Immature natural killer cell (primary cell): ENCODE measurements around the gene TMIGD1. TPM values are rescaled to one million over a fixed set of nuclear protein-coding genes. Genes with fewer than 3 reads are reported as not detected.

ENCODE experiments used
- DNase-seq, 3 donors: peaks; one replicate each; pipeline ENCODE4 v3.0.0; 2022; ENCODE audit warnings: mixed read lengths in 1 of 3
- H3K27ac Mint-ChIP-seq, 6 donors: one replicate each; pipeline ENCODE4 v1.8.0; 2020; ENCODE audit warnings: mixed read lengths in 6 of 6, mild to moderate bottlenecking in 5 of 6, inconsistent platforms in 4 of 6, moderate library complexity in 3 of 6
- H3K27me3 Mint-ChIP-seq, 3 donors: one replicate each; pipeline ENCODE4 v1.8.0; 2020 to 2021; ENCODE audit warnings: low read depth in 3 of 3, mild to moderate bottlenecking in 3 of 3, mixed read lengths in 3 of 3, moderate library complexity in 3 of 3, inconsistent platforms in 1 of 3
- H3K36me3 Mint-ChIP-seq, 3 donors: one replicate each; pipeline ENCODE4 v1.8.0; 2020; ENCODE audit warnings: mixed read lengths in 3 of 3, inconsistent platforms in 2 of 3, mild to moderate bottlenecking in 2 of 3
- H3K4me1 Mint-ChIP-seq, 2 donors: one replicate each; pipeline ENCODE4 v1.8.0; 2020; ENCODE audit warnings: inconsistent platforms in 2 of 2, mild to moderate bottlenecking in 2 of 2, mixed read lengths in 2 of 2, moderate library complexity in 1 of 2
- H3K4me3 Mint-ChIP-seq, 5 donors: one replicate each; pipeline ENCODE4 v1.8.0; 2020; ENCODE audit warnings: mild to moderate bottlenecking in 5 of 5, mixed read lengths in 5 of 5, inconsistent platforms in 3 of 5, moderate library complexity in 3 of 5
- H3K9me3 Mint-ChIP-seq, 6 donors: one replicate each; pipeline ENCODE4 v1.8.0; 2020; ENCODE audit warnings: mild to moderate bottlenecking in 6 of 6, mixed read lengths in 6 of 6, inconsistent platforms in 4 of 6, moderate library complexity in 3 of 6
- polyA plus RNA-seq, 3 donors: library from polyadenylated mRNA; unstranded; fragments of 300-500 nt; fragmentation: Illumina TruSeq; gene quantifications; one replicate each; pipeline ENCODE4 v1.2.3, GENCODE V29; 2021

Gene TMIGD1
- polyA plus RNA-seq, 3 donors from 2014 or later: not detected

DNA sequence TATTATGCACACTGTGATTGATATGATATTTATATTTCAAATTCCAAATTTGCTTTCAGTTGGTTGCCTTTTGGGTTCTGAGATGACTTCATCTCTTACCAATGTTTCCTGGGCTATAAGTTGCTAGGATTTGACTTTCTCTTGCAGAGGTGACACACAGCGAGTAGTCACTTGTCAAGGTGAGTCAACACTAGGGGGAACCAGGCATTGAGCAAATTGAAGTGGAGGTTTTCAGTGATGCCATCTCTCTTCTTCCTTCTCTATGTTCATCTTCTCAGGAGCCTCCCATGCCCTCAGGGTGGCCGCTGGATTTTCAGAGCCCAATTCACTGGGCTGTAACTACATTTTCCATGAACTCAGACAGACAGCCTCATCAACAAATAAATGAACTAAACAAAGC is 38.9 kb upstream of the TMIGD1 start:
- H3K4me1 Mint-ChIP-seq: peaks cover 27% of the 10 kb centered on the region in 2 donors
- peaks cover 2 to 6% (median 4%) of the 10 kb centered on the region in 3 donors for H3K27me3 Mint-ChIP-seq
- H3K4me3 Mint-ChIP-seq: no peak overlapping the region
- H3K27ac Mint-ChIP-seq: no peak overlapping the region
- H3K36me3 Mint-ChIP-seq: peaks cover 0 to 3% (median 0%) of the 10 kb centered on the region in 3 donors
- no peaks in the 10 kb centered on the region for H3K9me3 Mint-ChIP-seq
- no peak for DNase-seq

- peaks cover 32 to 36% of the 10 kb centered on the region in 2 donors for H3K4me1 Mint-ChIP-seq
- peak overlapping the region in 1 of 6 donors; percentile 40 for H3K27ac Mint-ChIP-seq
- no peak overlapping the region for H3K4me3 Mint-ChIP-seq
- H3K36me3 Mint-ChIP-seq: peaks cover 0 to 3% (median 0%) of the 10 kb centered on the region in 3 donors
- H3K9me3 Mint-ChIP-seq: no peaks in the 10 kb centered on the region
- DNase-seq: no peak
- H3K27me3 Mint-ChIP-seq: peaks cover 2 to 6% (median 4%) of the 10 kb centered on the region in 3 donors
Observed at GRCh38 chr17:30369995-30370394, 36.1 kb upstream of the TMIGD1 start.

DNA sequence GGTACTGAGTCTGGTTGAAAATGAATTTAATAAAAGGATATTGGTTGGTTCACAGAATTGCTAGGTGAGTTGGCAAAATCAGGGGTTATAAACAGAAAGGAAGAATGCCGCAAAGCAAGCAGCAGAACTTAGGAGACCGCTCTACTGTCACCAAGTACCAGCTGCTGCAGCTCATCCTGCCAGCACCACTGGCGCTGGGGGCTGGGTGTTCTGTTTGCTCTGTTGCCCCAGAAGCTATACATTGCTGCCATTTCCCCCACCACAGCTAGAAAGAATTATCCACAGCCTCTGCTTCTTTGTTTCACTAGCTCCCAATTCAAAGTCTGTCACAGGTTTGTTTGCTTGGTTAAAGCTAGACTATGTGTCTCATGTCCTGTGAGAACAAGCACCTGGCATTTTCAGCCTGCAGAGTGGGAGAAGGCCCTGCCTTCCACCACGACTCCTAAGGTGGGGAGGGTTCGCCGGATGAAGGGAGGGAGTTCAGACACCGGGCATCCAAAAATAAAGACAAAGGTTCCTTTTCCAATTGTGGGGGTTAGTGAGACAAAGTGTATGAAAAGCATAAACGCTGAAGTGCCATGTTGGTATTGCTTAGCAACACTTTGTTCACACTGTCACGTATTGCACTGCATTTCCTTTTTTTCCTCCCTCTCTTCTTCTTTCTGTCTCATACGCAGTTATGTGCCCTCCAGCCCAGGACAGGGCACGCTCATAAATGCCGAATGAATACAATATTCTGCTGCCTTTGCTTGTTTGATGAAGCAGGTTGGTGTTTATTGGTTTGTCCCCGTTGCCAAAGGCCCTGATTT is 35.3 kb upstream of the TMIGD1 start:
- H3K36me3 Mint-ChIP-seq: no peaks in the 10 kb centered on the region
- peak overlapping the region; percentile 14 to 68 (median 42) for H3K27ac Mint-ChIP-seq
- H3K27me3 Mint-ChIP-seq: peaks cover 2 to 6% (median 3%) of the 10 kb centered on the region in 3 donors
- peaks cover 37 to 40% of the 10 kb centered on the region in 2 donors for H3K4me1 Mint-ChIP-seq
- H3K4me3 Mint-ChIP-seq: peak overlapping the region in 1 of 5 donors; percentile 22
- H3K9me3 Mint-ChIP-seq: peaks cover 0 to 2% (median 0%) of the 10 kb centered on the region in 6 donors
- no peak for DNase-seq

- peaks cover 53 to 59% of the 10 kb centered on the region in 2 donors for H3K4me1 Mint-ChIP-seq
- peaks cover 7 to 11% (median 10%) of the 10 kb centered on the region in 3 donors for H3K27me3 Mint-ChIP-seq
- peaks cover 0 to 5% (median 1%) of the 10 kb centered on the region in 6 donors for H3K9me3 Mint-ChIP-seq
- peak overlapping the region in 4 of 6 donors; percentile 45 to 87 (median 72) for H3K27ac Mint-ChIP-seq
- no peaks in the 10 kb centered on the region for H3K36me3 Mint-ChIP-seq
- DNase-seq: no peak
- H3K4me3 Mint-ChIP-seq: peak overlapping the region in 2 of 5 donors; percentile 17 to 28
Observed at GRCh38 chr17:30366536-30366935, 32.7 kb upstream of the TMIGD1 start.

DNA sequence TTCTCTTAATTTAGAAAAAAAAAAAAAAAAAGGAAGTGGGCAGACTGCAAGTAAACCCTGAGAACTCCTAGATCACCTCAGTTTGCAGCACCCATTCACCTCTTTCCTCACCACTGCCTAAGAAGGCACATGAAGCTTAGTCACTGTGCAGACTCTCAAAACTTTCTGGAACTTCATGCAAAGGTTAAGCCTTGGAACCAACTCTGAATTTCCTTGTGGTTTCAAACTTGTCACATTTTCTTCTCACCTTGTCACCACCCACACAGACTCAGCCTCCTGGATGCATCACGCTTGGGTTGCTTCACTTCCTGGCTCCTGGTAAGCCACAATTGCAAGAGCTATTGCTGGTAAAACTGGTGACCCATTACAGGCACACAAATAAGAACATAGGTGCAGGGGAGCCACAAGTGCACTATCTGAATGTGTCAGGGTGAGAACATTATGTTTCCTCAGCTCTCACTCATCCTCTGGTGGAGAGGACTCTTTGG is 29.9 kb upstream of the TMIGD1 start:
- DNase-seq: peak; percentile 91 to 94 (median 91)
- peaks cover 0 to 7% (median 4%) of the 10 kb centered on the region in 3 donors for H3K36me3 Mint-ChIP-seq
- peak overlapping the region; percentile 84 to 94 (median 90) for H3K27ac Mint-ChIP-seq
- peaks cover 44 to 50% of the 10 kb centered on the region in 2 donors for H3K4me1 Mint-ChIP-seq
- peaks cover 0 to 10% (median 4%) of the 10 kb centered on the region in 6 donors for H3K9me3 Mint-ChIP-seq
- peaks cover 6 to 11% (median 9%) of the 10 kb centered on the region in 3 donors for H3K27me3 Mint-ChIP-seq
- H3K4me3 Mint-ChIP-seq: peak overlapping the region; percentile 65 to 85 (median 74)

GRCh38 chr17:30361766-30362279 is 28.0 kb upstream of the TMIGD1 start:
- Mint-ChIP-seq H3K36me3 (peaks cover 0 to 7% (median 4%) of the 10 kb centered on the region in 3 donors), H3K9me3 (peaks cover 0 to 10% (median 4%) of the 10 kb centered on the region in 6 donors), H3K27ac (no peak overlapping the region), H3K4me3 (peak overlapping the region in 1 of 5 donors; percentile 29), H3K4me1 (peaks cover 39 to 42% of the 10 kb centered on the region in 2 donors), H3K27me3 (peaks cover 6 to 11% (median 9%) of the 10 kb centered on the region in 3 donors)
- DNase-seq: no peak

DNA sequence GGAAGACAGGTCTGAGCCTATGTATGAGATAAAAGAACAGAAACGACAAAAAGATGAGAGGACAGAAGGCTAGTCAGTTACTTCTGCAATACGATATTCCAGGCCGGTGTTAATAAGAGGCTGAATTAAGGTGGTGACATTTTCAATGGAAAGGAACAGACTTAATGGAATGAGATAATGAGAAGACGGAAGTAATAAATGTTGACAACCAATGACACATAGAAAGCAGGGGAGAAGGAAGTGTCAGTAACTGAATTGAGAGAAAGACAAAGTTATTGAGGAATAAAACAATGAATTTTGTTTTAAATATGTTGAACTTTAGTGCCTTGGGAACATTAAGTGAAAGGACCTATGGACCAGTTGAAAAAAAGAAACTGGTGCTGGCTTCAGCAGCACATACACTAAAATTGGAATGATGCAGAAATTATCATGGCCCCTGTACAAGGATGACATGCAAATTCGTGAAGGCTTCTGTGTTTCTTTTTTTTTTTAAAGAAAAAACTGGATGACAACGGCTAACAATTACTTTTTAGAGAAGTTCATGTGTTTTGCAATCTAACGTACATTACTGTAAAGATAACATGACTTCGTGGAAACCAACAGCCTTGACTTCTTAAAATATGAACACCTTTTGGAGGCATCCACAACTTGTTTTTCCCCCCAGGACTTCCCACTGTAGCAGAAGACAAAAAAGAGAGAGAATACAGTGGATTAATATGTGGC is 26.4 kb upstream of the TMIGD1 start:
- Mint-ChIP-seq H3K27me3 (peaks cover 7 to 11% (median 9%) of the 10 kb centered on the region in 3 donors), H3K4me1 (peaks cover 26% of the 10 kb centered on the region in 2 donors), H3K9me3 (peaks cover 0 to 10% (median 4%) of the 10 kb centered on the region in 6 donors), H3K4me3 (no peak overlapping the region), H3K27ac (peak overlapping the region in 1 of 6 donors; percentile 2), H3K36me3 (peaks cover 0 to 7% (median 4%) of the 10 kb centered on the region in 3 donors)
- DNase-seq: no peak

- peaks cover 12 to 15% of the 10 kb centered on the region in 2 donors for H3K4me1 Mint-ChIP-seq
- no peak for DNase-seq
- no peak overlapping the region for H3K27ac Mint-ChIP-seq
- peaks cover 0 to 7% (median 4%) of the 10 kb centered on the region in 3 donors for H3K36me3 Mint-ChIP-seq
- peaks cover 0 to 8% (median 3%) of the 10 kb centered on the region in 6 donors for H3K9me3 Mint-ChIP-seq
- no peak overlapping the region for H3K4me3 Mint-ChIP-seq
- H3K27me3 Mint-ChIP-seq: peaks cover 2 to 4% (median 2%) of the 10 kb centered on the region in 3 donors
Observed at GRCh38 chr17:30358055-30358760, 24.4 kb upstream of the TMIGD1 start.

GRCh38 chr17:30357476-30357875 is 23.6 kb upstream of the TMIGD1 start:
- no peak overlapping the region for H3K4me3 Mint-ChIP-seq
- peaks cover 0 to 8% (median 3%) of the 10 kb centered on the region in 6 donors for H3K9me3 Mint-ChIP-seq
- H3K4me1 Mint-ChIP-seq: peaks cover 7% of the 10 kb centered on the region in 2 donors
- peaks cover under 1 to 3% (median 2%) of the 10 kb centered on the region in 3 donors for H3K27me3 Mint-ChIP-seq
- H3K27ac Mint-ChIP-seq: no peak overlapping the region
- no peak for DNase-seq
- H3K36me3 Mint-ChIP-seq: peaks cover 0 to 7% (median 4%) of the 10 kb centered on the region in 3 donors

DNA sequence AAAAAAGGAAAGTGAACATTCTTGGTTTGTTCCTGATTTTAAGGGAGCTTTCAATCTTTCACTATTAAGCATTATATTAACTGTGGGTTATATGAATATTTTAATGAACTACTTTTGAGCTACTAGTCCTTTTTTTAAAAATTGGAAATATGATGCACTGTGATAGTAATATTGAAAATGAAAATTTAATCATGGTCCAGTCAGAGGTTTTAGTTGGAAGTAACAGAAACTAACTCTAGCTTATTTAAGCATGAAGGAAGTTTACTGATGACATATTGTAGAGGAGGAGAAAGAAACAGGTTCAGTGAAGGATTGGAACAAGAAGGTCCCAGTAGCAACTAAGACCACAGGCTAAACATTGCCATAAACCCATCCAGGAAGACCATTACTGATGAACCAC is 20.8 kb upstream of the TMIGD1 start:
- Mint-ChIP-seq H3K36me3 (no peaks in the 10 kb centered on the region), H3K27me3 (peaks cover 0 to 11% (median 2%) of the 10 kb centered on the region in 3 donors), H3K4me1 (peaks cover 26 to 27% of the 10 kb centered on the region in 2 donors), H3K4me3 (no peak overlapping the region), H3K27ac (no peak overlapping the region), H3K9me3 (no peaks in the 10 kb centered on the region)
- DNase-seq: no peak

DNA sequence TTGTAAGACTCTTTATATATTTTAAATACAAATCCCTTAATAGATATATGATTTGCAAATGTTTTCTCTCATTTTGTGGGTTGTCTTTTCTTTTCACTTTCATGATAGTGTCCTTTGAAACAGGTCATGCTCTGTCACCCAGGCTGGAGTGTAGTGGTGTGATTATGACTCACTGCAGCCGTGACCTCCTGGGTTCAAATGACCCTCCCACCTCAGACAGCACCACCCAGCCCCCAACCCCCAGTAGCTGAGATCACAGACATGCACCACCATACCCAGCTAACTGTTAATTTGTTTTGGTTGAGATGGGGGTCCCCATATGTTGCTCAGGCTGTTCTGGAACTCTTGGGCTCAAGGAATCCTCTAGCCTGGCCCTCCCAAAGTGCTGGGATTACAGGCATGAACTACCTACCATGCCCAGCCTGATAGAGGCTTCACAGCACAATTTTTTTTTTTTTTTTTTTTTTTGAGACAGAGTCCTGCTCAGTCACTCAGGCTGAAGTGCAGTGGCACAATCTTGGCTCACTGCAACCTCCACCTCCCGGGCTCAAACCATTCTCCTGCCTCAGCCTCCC is 18.5 kb upstream of the TMIGD1 start:
- H3K27me3 Mint-ChIP-seq: peaks cover 0 to 11% (median 5%) of the 10 kb centered on the region in 3 donors
- DNase-seq: peak in 1 of 3 donors; percentile 20
- peak overlapping the region in 3 of 5 donors; percentile 15 to 56 (median 18) for H3K4me3 Mint-ChIP-seq
- peaks cover 26 to 28% of the 10 kb centered on the region in 2 donors for H3K4me1 Mint-ChIP-seq
- peak overlapping the region in 5 of 6 donors; percentile 36 to 84 (median 77) for H3K27ac Mint-ChIP-seq
- no peaks in the 10 kb centered on the region for H3K36me3 Mint-ChIP-seq
- H3K9me3 Mint-ChIP-seq: no peaks in the 10 kb centered on the region

DNA sequence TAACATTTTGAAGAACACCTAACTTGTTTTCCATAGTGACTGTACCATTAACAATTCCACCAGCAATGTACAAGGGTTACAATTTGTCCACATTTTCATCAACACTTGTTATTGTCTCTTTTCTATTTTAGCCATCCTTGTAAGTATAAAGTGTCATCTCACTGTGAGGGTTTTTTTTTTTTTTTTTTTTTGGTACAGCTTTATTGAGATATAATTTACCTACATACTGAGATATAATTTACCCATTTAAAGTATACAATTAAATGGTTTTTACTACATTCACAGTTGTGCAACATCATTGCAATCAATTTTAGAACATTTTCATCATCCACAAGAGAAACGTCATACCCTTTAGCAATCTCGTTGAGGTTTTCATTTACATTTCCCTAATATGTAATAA is 17.9 kb upstream of the TMIGD1 start:
- DNase-seq: no peak
- Mint-ChIP-seq H3K27me3 (peaks cover 0 to 11% (median 5%) of the 10 kb centered on the region in 3 donors), H3K27ac (peak overlapping the region in 4 of 6 donors; percentile 15 to 81 (median 39)), H3K9me3 (no peaks in the 10 kb centered on the region), H3K4me3 (peak overlapping the region in 3 of 5 donors; percentile 13 to 68 (median 50)), H3K36me3 (no peaks in the 10 kb centered on the region), H3K4me1 (peaks cover 26 to 28% of the 10 kb centered on the region in 2 donors)
